ENCODE data around the gene ZNF594. TPM values are rescaled to one million over a fixed set of nuclear protein-coding genes. Genes with fewer than 3 reads are reported as not detected.
"Not testable (repeated sequence)": the region's sequence is repeated elsewhere in the genome, so short reads cannot be mapped to it uniquely, and the experiment has no call there.

The ZNF594 gene
- polyA plus RNA-seq = 1 to 10 TPM in 1 of 3 donors, under 1 TPM in 1, not detected in 1; 0.54 to 2.1 TPM

DNA sequence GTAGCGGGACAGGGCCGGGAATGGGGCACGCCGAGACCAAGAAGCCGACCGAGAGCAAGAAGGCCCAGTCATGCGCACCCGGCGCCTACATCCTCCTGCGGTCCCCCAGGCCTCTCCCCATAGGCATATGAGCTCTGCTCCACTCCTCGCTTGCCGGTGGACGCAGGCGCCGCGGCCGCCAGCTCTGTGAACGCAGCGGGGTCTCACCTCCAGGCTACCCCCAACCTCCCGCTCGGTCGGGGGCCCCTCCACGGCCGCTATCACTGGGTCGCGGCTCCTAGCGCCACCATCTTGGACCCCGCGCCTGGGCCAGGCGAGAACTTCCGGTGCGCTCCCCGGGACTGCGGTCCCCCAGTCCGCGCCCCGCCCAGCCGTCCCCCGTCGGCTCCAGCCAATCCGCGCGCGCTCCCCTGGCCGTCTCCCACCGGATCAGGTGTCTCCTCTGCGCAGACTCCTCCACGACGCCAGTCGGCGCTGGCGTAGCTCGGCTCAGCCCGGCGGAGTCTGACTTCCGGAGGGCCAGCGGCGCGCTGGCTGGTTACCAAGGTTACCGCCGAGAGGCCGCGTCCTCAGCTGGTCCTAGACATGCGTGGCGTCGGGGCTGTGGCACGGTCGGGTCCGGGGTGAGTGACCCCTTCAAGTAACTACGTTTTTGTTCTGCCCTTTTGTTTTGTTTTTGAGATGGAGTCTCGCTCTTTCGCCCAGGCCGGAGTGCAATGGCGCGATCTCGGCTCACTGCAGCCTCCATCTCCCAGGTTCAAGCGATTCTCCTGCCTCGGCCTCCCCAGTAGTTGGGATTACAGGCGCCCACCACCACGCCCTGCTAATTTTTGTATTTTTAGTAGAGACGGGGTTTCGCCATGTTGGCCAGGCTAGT lies at the start of gene ZNF594:
Gene ZNF594, minus strand, starts transcription at position 328 of the 877 bp plus-strand sequence. CDS start 7,612 bp downstream, outside the sequence.
- Mint-ChIP-seq H3K4me1 (peaks cover 41 to 50% of the 10 kb centered on the region in 2 donors), H3K9me3 (peaks cover 5 to 14% (median 8%) of the 10 kb centered on the region in 6 donors), H3K36me3 (peaks cover 16 to 18% (median 18%) of the 10 kb centered on the region in 3 donors), H3K27me3 (ENCODE audit: low read depth in 3 of 3) (peaks cover 5 to 13% (median 8%) of the 10 kb centered on the region in 3 donors), H3K4me3 (peak within 1 kb of the TSS; percentile 92 to 95 (median 94)), H3K27ac (peak within 1 kb of the TSS; percentile 73 to 94 (median 92))
- DNase-seq = peak; percentile 97 to 98 (median 97)

DNA sequence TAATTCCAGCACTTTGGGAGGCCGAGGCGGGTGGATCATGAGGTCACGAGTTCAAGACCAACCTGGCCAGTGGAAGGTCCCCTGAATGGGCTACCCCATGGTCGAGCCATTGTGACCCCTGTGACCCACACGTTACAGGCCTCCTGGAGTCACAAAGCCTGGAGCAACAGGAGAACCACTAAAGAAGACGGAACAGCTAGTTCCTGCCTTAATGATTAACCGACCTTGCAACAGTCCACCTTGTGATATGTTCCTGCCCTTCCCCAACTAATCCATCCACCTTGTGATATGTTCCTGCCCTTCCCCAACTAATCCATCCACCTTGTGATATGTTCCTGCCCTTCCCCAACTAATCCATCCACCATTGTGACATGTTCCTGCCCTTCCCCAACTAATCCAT lies 48.1 kb upstream of the ZNF594 start:
- not testable (repeated sequence) for H3K27me3 Mint-ChIP-seq (ENCODE audit: low read depth in 3 of 3); H3K4me3 Mint-ChIP-seq; H3K9me3 Mint-ChIP-seq; H3K36me3 Mint-ChIP-seq; DNase-seq
- Mint-ChIP-seq H3K27ac (peak overlapping the region in 5 of 6 donors; percentile 61 to 98 (median 93)), H3K4me1 (peaks cover 69 to 75% of the 10 kb centered on the region in 2 donors)

DNA sequence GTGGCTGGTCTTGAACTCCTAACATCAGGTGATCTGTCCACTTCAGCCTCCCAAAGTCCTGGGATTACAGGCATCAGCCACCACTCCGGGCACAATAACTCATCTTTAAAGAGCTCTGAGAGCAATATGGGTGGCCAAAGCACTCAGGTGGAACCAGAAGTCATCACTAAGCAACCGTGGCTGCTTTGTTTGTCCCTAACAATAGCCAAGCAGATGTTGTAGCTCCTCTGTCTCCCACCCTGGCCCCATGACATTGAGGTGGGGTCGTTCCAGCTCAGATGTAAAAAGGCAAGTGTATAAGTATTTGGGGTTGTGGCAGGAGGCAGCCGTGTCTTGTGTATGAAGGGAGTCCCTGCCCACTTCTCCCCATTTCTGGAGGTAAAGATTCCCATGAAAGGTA lies 46.7 kb upstream of the ZNF594 start:
- Mint-ChIP-seq H3K4me1 (peaks cover 68 to 81% of the 10 kb centered on the region in 2 donors), H3K27me3 (ENCODE audit: low read depth in 3 of 3) (peaks cover 2 to 6% (median 5%) of the 10 kb centered on the region in 3 donors), H3K27ac (peak overlapping the region; percentile 88 to 98 (median 92)), H3K4me3 (peak overlapping the region in 2 of 5 donors; percentile 21 to 38), H3K9me3 (peaks cover 0 to 2% (median 0%) of the 10 kb centered on the region in 6 donors), H3K36me3 (peaks cover 3 to 5% (median 4%) of the 10 kb centered on the region in 3 donors)
- DNase-seq = no peak

DNA sequence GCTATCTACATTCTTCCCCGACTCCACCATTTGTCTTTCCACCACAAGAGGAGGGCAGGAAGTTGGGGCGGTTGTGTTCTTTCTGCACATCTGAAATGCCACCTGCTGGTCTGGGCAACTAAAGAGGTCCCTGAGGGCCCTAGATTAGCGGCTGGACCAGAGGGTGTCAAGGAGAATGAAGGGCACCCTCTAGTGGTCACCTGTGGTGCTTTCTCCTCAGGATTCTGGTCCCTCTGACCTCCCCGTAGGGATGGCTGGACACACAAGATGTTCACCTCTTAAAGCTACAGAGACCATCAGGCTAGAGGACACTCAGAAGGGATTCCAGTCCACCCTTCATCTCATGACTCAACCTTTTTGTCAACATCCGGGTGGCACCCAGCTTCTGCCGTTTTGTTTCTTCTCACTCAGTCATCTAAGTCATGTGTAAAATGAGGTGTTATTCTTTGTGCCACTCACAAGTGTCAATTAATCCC lies 45.9 kb upstream of the ZNF594 start:
- Mint-ChIP-seq H3K4me3 (peak overlapping the region; percentile 30 to 67 (median 50)), H3K36me3 (peaks cover 3 to 6% (median 5%) of the 10 kb centered on the region in 3 donors), H3K27ac (peak overlapping the region; percentile 88 to 98 (median 92)), H3K4me1 (peaks cover 69 to 81% of the 10 kb centered on the region in 2 donors), H3K9me3 (peaks cover 0 to 2% (median 0%) of the 10 kb centered on the region in 6 donors), H3K27me3 (ENCODE audit: low read depth in 3 of 3) (peaks cover 0 to 2% (median under 1%) of the 10 kb centered on the region in 3 donors)
- peak; percentile 69 to 73 (median 71) for DNase-seq

- Mint-ChIP-seq H3K27ac (peak overlapping the region; percentile 88 to 98 (median 92)), H3K9me3 (no peaks in the 10 kb centered on the region), H3K36me3 (peaks cover 3 to 7% (median 5%) of the 10 kb centered on the region in 3 donors), H3K27me3 (ENCODE audit: low read depth in 3 of 3) (peaks cover 0 to 2% (median 0%) of the 10 kb centered on the region in 3 donors), H3K4me1 (peaks cover 70 to 81% of the 10 kb centered on the region in 2 donors), H3K4me3 (peak overlapping the region; percentile 30 to 67 (median 50))
- no peak for DNase-seq
Measured at GRCh38 chr17:5236938-5237540, 45.4 kb upstream of the ZNF594 start.

DNA sequence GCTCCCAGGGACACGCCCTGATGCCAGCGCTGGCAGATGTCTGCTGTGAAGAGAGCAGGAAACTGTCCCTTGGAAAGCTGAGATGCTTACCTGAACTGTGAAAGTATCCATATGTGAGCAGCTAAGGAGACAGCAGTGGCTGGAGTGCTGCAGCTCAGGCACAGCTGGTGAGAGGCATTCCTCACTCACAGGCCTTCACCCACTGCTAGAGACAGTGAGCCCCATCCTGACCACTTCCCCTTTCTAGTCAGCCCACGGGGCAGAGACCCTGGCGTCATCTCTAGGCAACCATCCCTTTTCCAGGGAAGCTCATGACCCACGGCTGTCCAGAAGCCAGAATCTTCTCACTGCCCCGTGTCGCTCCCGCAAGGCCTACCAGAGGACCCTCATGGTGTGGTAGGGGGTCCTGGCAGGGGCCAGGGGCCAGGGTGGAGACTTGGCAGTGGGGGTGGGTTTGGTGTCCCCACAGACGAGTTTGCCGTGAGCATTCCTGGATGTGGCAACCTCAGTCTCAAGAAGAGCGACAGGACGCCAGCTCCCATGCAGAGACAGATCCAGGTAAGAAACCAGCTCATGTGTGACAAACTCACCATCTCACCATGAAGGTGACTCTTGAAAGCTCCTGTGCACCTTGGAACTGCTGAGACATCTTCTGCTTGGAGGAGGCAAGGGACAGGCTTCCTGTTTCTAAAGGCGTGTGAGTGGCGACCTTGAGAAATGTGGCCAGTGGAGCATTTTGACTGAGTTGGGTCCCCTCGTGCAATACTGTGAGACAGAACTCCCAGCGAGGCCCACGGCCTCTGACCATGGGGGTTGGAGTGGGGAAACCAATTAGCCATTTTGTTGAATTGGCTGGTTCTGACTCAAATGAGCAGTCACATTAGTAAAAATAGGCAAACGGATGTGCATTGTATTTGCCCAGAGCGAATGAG lies 43.2 kb upstream of the ZNF594 start, which contains the start of gene SCIMP:
Gene SCIMP, minus strand, starts transcription at position 216 of the 932 bp plus-strand sequence. Its CDS starts 105 bp downstream, at position 111.
- Mint-ChIP-seq H3K4me1 (peaks cover 78 to 88% of the 10 kb centered on the region in 2 donors), H3K27ac (peak within 1 kb of the TSS; percentile 83 to 95 (median 90)), H3K9me3 (no peaks in the 10 kb centered on the region), H3K36me3 (peaks cover 5 to 13% (median 7%) of the 10 kb centered on the region in 3 donors), H3K27me3 (ENCODE audit: low read depth in 3 of 3) (peaks cover 0 to 2% (median 0%) of the 10 kb centered on the region in 3 donors), H3K4me3 (peak within 1 kb of the TSS; percentile 46 to 78 (median 61))
- DNase-seq = no peak

DNA sequence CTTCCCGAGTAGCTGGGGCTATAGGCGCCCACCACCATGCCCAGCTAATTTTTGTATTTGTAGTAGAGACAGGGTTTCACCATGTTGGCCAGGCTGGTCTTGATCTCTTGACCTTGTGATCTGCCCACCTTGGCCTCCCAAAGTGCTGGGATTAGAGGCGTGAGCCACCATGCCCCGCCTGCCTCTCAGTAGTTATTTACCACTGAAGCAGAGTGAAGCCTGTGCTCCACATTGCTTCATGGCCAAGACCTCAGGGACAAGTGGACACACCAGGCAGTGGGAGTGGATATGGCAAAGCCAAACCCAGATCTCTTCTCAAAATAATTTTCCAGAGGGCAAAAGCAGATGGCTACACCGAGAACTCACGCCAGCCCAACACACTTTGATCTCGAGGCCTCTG lies 41.8 kb upstream of the ZNF594 start:
- H3K27me3 Mint-ChIP-seq (ENCODE audit: low read depth in 3 of 3); DNase-seq; H3K9me3 Mint-ChIP-seq: not testable (repeated sequence)
- Mint-ChIP-seq H3K36me3 (peaks cover 10 to 14% (median 12%) of the 10 kb centered on the region in 3 donors), H3K4me3 (peak overlapping the region; percentile 44 to 75 (median 58)), H3K4me1 (peaks cover 84 to 90% of the 10 kb centered on the region in 2 donors), H3K27ac (peak overlapping the region; percentile 76 to 87 (median 84))

GRCh38 chr17:5226940-5227878 lies 35.5 kb upstream of the ZNF594 start:
- H3K4me3 Mint-ChIP-seq = peak overlapping the region; percentile 83 to 93 (median 90)
- H3K4me1 Mint-ChIP-seq = peaks cover 93 to 95% of the 10 kb centered on the region in 2 donors
- peak overlapping the region; percentile 96 to 100 (median 98) for H3K27ac Mint-ChIP-seq
- DNase-seq = peak; percentile 81 to 83 (median 83)
- H3K27me3 Mint-ChIP-seq (ENCODE audit: low read depth in 3 of 3) = peaks cover 8 to 20% (median 15%) of the 10 kb centered on the region in 3 donors
- H3K36me3 Mint-ChIP-seq = peaks cover 5 to 11% (median 5%) of the 10 kb centered on the region in 3 donors
- H3K9me3 Mint-ChIP-seq = peaks cover 0 to 2% (median 0%) of the 10 kb centered on the region in 6 donors

DNA sequence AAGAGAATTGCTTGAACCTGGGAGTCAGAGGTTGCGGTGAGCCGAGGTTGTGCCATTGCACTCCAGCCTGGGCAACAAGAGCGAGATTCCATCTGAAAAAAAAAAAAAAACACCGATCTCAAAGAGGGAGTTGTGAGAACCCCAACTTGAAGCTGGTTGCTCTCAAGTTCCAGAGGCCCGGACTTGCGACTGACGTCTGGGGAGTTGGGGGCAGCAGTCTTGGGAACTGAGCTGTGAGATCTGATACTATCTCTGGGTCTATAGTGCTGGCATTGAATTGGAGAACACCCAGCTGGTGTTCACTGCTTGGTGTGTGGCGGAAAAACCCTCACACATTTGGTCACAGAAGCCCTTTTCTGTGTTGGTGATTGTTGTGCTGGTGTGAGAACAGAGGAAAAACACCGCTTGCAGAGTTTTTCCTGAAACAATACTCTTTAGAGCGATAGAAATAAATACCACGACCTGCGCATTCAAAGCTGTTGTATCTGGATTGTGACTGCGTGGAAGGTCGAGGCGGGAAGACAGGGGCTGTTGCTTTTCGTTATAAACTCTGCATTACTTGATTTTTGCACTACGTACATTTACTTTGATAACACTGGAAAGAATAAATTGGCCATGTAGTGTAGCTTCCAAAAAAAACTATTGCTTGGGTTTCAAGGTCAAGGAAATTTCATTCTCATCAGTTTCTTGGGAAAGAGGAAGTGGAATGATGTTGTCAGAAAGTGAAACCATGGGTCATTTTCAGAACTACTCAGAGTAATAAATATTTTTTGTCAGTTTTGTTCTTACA lies 34.2 kb upstream of the ZNF594 start:
- Mint-ChIP-seq H3K4me1 (peaks cover 97 to 98% of the 10 kb centered on the region in 2 donors), H3K4me3 (peak overlapping the region; percentile 83 to 93 (median 90))

GRCh38 chr17:5221912-5222311 lies 30.2 kb upstream of the ZNF594 start:
- H3K36me3 Mint-ChIP-seq, H3K9me3 Mint-ChIP-seq: not testable (repeated sequence)
- DNase-seq = peak; percentile 19 to 30 (median 29)
- peaks cover 70 to 76% of the 10 kb centered on the region in 2 donors for H3K4me1 Mint-ChIP-seq
- peak overlapping the region; percentile 59 to 90 (median 83) for H3K4me3 Mint-ChIP-seq
- peak overlapping the region; percentile 93 to 98 (median 97) for H3K27ac Mint-ChIP-seq
- H3K27me3 Mint-ChIP-seq (ENCODE audit: low read depth in 3 of 3) = peaks cover 2 to 19% (median 13%) of the 10 kb centered on the region in 3 donors

More for the DNA sequence above, 34.2 kb upstream of the ZNF594 start:
- peaks cover 0 to 2% (median 0%) of the 10 kb centered on the region in 6 donors for H3K9me3 Mint-ChIP-seq
- peaks cover 8 to 27% (median 20%) of the 10 kb centered on the region in 3 donors for H3K27me3 Mint-ChIP-seq (ENCODE audit: low read depth in 3 of 3)
- peaks cover 5 to 6% (median 5%) of the 10 kb centered on the region in 3 donors for H3K36me3 Mint-ChIP-seq
- H3K27ac Mint-ChIP-seq = peak overlapping the region; percentile 96 to 100 (median 98)
- peak; percentile 62 to 63 (median 62) for DNase-seq

DNA sequence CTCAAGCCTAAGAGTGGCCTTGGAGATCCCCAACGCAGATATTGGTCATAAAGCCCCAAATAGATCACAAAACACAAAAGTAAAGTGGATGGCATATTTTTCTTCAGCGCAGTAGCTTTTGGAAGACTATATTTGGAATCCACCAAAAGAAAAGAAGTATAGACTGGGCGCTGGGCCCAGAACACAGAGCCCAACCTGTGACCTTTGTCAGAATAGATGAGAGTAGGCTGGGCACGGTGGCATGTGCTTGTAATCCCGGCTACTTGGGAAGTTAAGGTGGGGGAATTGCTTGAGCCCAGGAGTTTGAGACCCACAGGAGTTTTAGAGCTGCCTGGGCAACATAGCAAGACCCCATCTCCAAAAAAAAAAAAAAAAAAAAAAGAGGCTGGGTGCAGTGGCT lies 28.4 kb upstream of the ZNF594 start:
- H3K4me1 Mint-ChIP-seq = peaks cover 52 to 58% of the 10 kb centered on the region in 2 donors

More for the DNA sequence above, 28.4 kb upstream of the ZNF594 start:
- Mint-ChIP-seq H3K4me3 (peak overlapping the region; percentile 13 to 61 (median 43)), H3K36me3 (peaks cover 4 to 8% (median 4%) of the 10 kb centered on the region in 3 donors), H3K27ac (peak overlapping the region; percentile 77 to 98 (median 94)), H3K9me3 (no peaks in the 10 kb centered on the region), H3K27me3 (ENCODE audit: low read depth in 3 of 3) (peaks cover 2 to 7% (median 7%) of the 10 kb centered on the region in 3 donors)
- no peak for DNase-seq

All from immature natural killer cell (primary cell).